ENCODE results near the gene USP3. TPM values are rescaled to one million over a fixed set of nuclear protein-coding genes. Genes with fewer than 3 reads are reported as not detected.

USP3 gene
- polyA plus RNA-seq, 1 of the 3 experiments (the other 2 are of a cell fraction): 9.3 TPM

- ChIA-PET CTCF (interaction anchor here (1.2 to 4.9 kb wide), 6 partner anchors 13 to 137 kb away, joined by 3 to 20 read pairs (median 5); no protein-coding TSS in a partner anchor), POLR2A (no interaction called here)
- TF ChIP-seq FOXJ3 (CRISPR knock-in tag; IDR thresholded peaks at IDR 0.05) (no peak), REST (IDR thresholded peaks at IDR 0.05; ENCODE audit: low read depth, low read length) (no peak), POLR2AphosphoS5 (IDR thresholded peaks at IDR 0.05; ENCODE audit: low read depth, low read length) (no peak), EP300 (IDR thresholded peaks at IDR 0.05; ENCODE audit: borderline replicate concordance in 1 of 2, low read depth in 1 of 2, low read length in 1 of 2) (no peak), ELF1 (IDR thresholded peaks at IDR 0.05) (no peak), TAF1 (IDR thresholded peaks at IDR 0.05; ENCODE audit: borderline replicate concordance, low read depth, low read length) (no peak), SIN3A (IDR thresholded peaks at IDR 0.05; ENCODE audit: borderline replicate concordance, low read depth, low read length) (no peak), GABPA (IDR thresholded peaks at IDR 0.05; ENCODE audit: low read depth) (no peak), FOSL2 (IDR thresholded peaks at IDR 0.05; ENCODE audit: borderline replicate concordance, low read depth) (no peak), USF1 (IDR thresholded peaks at IDR 0.05; ENCODE audit: borderline replicate concordance, low read depth) (no peak), MXI1 (IDR thresholded peaks at IDR 0.05; ENCODE audit: low read depth, low read length) (no peak), GATA2 (CRISPR knock-in tag; IDR thresholded peaks at IDR 0.05) (no peak), RCOR1 (IDR thresholded peaks at IDR 0.05; ENCODE audit: low read length) (no peak), NRF1 (IDR thresholded peaks at IDR 0.05; ENCODE audit: low read depth, low read length) (no peak), TCF12 (IDR thresholded peaks at IDR 0.05) (no peak), MEF2A (IDR thresholded peaks at IDR 0.05; ENCODE audit: borderline replicate concordance, low read depth) (no peak)
- TF ChIP-seq, protein P1, sequence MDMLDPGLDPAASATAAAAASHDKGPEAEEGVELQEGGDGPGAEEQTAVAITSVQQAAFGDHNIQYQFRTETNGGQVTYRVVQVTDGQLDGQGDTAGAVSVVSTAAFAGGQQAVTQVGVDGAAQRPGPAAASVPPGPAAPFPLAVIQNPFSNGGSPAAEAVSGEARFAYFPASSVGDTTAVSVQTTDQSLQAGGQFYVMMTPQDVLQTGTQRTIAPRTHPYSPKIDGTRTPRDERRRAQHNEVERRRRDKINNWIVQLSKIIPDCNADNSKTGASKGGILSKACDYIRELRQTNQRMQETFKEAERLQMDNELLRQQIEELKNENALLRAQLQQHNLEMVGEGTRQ (IDR thresholded peaks at IDR 0.05; ENCODE audit: borderline replicate concordance, low read depth, low read length): no peak
- TF ChIP-seq, protein P2, sequence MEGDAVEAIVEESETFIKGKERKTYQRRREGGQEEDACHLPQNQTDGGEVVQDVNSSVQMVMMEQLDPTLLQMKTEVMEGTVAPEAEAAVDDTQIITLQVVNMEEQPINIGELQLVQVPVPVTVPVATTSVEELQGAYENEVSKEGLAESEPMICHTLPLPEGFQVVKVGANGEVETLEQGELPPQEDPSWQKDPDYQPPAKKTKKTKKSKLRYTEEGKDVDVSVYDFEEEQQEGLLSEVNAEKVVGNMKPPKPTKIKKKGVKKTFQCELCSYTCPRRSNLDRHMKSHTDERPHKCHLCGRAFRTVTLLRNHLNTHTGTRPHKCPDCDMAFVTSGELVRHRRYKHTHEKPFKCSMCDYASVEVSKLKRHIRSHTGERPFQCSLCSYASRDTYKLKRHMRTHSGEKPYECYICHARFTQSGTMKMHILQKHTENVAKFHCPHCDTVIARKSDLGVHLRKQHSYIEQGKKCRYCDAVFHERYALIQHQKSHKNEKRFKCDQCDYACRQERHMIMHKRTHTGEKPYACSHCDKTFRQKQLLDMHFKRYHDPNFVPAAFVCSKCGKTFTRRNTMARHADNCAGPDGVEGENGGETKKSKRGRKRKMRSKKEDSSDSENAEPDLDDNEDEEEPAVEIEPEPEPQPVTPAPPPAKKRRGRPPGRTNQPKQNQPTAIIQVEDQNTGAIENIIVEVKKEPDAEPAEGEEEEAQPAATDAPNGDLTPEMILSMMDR (IDR thresholded peaks at IDR 0.05): no peak
- Histone ChIP-seq H3K36me3 (replicated peaks in 1 of 2; ENCODE audit: control insufficient read depth in 1 of 2, insufficient read depth in 2 of 2, low read length in 1 of 2) (peaks cover 3 to 16% of the 10 kb centered on the region in 2 experiments), H2AFZ (ENCODE audit: low read depth) (no peak overlapping the region), H3K9me2 (no peaks in the 10 kb centered on the region), H3K27me3 (ENCODE audit: insufficient read depth) (no peaks in the 10 kb centered on the region), H3K9ac (no peak overlapping the region), H4K20me1 (ENCODE audit: insufficient read depth) (no peaks in the 10 kb centered on the region), H3K4me2 (no peak overlapping the region), H3K4me3 (ENCODE audit: low read depth in 2 of 2, low read length in 1 of 2) (no peak overlapping the region), H3K27ac (ENCODE audit: low read depth in 2 of 2, low read length in 1 of 2) (no peak overlapping the region), H3K79me2 (ENCODE audit: insufficient read depth) (peaks cover 15% of the 10 kb centered on the region; the same call in 1 of the 2 replicates), H3K9me3 (no peaks in the 10 kb centered on the region), H3K4me1 (ENCODE audit: control insufficient read depth in 1 of 2, insufficient read depth in 2 of 2, low read depth in 1 of 2, low read length in 1 of 2) (no peaks in the 10 kb centered on the region; a peak in 3 of 4 replicates), H3F3A (replicated peaks; ENCODE audit: insufficient read depth) (no peaks in the 10 kb centered on the region)
- 97% methylated on average over 10 of the region's 10 CpGs for WGBS (ENCODE audit: low lambda C conversion rate)
- DNase-seq: no peak
Measured at GRCh38 chr15:63545520-63545919, 41.1 kb downstream of the USP3 start.

Measured in SK-N-SH (cell line).